Bronchial epithelial cell (primary cell): ENCODE results near the gene BRWD1. TPM values are rescaled to one million over a fixed set of nuclear protein-coding genes. Genes with fewer than 3 reads are reported as not detected.

Source experiments
- DNase-seq: peaks from one replicate; pipeline ENCODE4 v3.0.0-alpha.2; 2010; ENCODE audit warnings: low read depth
- FAIRE-seq: peaks from 2 replicates; lab custom pipeline; 2011; peaks lifted over from hg19 to GRCh38; lab: Jason Lieb, UNC
- H3K27me3 ChIP-seq: 2 replicates; pipeline ENCODE4 v1.5.1; 2011; ENCODE audit warnings: low read length; ENCODE audit not compliant: control insufficient read depth, insufficient read depth
- H3K36me3 ChIP-seq: 2 replicates; pipeline ENCODE4 v1.5.1; 2011; ENCODE audit warnings: low read length; ENCODE audit not compliant: control insufficient read depth, insufficient read depth
- H3K4me3 ChIP-seq: 2 replicates; pipeline ENCODE4 v1.5.1; 2011; ENCODE audit warnings: mild to moderate bottlenecking, low read depth, low read length, control low read depth
- CTCF ChIP-seq: IDR thresholded peaks from 2 replicates; pipeline ENCODE4 v1.5.1; 2011; ENCODE audit warnings: mild to moderate bottlenecking, moderate library complexity, low read length, control low read depth, inconsistent platforms; ENCODE audit not compliant: insufficient read depth, severe bottlenecking
- total RNA-seq: library from RNA; depleted of rRNA; stranded (reverse); fragments of >200 nt; gene quantifications from 2 replicates; pipeline ENCODE4 v1.2.1, GENCODE V29; 2014

The BRWD1 gene
- total RNA-seq, 1 donor from 2014 or later: 71.6 TPM

- TF ChIP-seq CTCF: no peak
- DNase-seq (no peak), FAIRE-seq (no peak)
- H3K27me3 ChIP-seq: no peaks in the 10 kb centered on the region
- H3K4me3 ChIP-seq: no peak overlapping the region
- peaks cover 8% of the 10 kb centered on the region for H3K36me3 ChIP-seq
Measured at GRCh38 chr21:39181205-39181818, 132.1 kb downstream of the BRWD1 start.

- FAIRE-seq: no peak
- no peaks in the 10 kb centered on the region for H3K27me3 ChIP-seq
- peak; percentile 18 for DNase-seq
- H3K36me3 ChIP-seq: peaks cover 10% of the 10 kb centered on the region
- H3K4me3 ChIP-seq: no peak overlapping the region
- TF ChIP-seq CTCF: peak; percentile 28
Measured at GRCh38 chr21:39180429-39181019, 132.9 kb downstream of the BRWD1 start.

- DNase-seq (no peak), FAIRE-seq (no peak)
- H3K36me3 ChIP-seq: peaks cover 16% of the 10 kb centered on the region
- H3K4me3 ChIP-seq: no peak overlapping the region
- no peaks in the 10 kb centered on the region for H3K27me3 ChIP-seq
- TF ChIP-seq CTCF: no peak
Measured at GRCh38 chr21:39178421-39178820, 135.0 kb downstream of the BRWD1 start.

GRCh38 chr21:39176271-39176709 is 137.1 kb downstream of the BRWD1 start:
- no peak for TF ChIP-seq CTCF
- FAIRE-seq (no peak), DNase-seq (no peak)
- no peaks in the 10 kb centered on the region for H3K27me3 ChIP-seq
- H3K36me3 ChIP-seq: peaks cover 20% of the 10 kb centered on the region
- no peak overlapping the region for H3K4me3 ChIP-seq

- Histone ChIP-seq H3K4me3 (no peak overlapping the region), H3K27me3 (no peaks in the 10 kb centered on the region), H3K36me3 (peaks cover 21% of the 10 kb centered on the region)
- FAIRE-seq (no peak), DNase-seq (no peak)
- TF ChIP-seq CTCF: no peak
Measured at GRCh38 chr21:39175665-39176064, 137.8 kb downstream of the BRWD1 start.
